ENCODE results near the gene CFAP45.
A peak's percentile ranks its signal among the peaks of the same experiment; 100 is the strongest.

GRCh38 chr1:159936273-159936904, 36.4 kb upstream of the CFAP45 start:
- TF ChIP-seq, protein P1, sequence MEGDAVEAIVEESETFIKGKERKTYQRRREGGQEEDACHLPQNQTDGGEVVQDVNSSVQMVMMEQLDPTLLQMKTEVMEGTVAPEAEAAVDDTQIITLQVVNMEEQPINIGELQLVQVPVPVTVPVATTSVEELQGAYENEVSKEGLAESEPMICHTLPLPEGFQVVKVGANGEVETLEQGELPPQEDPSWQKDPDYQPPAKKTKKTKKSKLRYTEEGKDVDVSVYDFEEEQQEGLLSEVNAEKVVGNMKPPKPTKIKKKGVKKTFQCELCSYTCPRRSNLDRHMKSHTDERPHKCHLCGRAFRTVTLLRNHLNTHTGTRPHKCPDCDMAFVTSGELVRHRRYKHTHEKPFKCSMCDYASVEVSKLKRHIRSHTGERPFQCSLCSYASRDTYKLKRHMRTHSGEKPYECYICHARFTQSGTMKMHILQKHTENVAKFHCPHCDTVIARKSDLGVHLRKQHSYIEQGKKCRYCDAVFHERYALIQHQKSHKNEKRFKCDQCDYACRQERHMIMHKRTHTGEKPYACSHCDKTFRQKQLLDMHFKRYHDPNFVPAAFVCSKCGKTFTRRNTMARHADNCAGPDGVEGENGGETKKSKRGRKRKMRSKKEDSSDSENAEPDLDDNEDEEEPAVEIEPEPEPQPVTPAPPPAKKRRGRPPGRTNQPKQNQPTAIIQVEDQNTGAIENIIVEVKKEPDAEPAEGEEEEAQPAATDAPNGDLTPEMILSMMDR (IDR thresholded peaks at IDR 0.05; ENCODE audit: low read depth, low read length, poor library complexity, severe bottlenecking) = peak; percentile 91
- TF ChIP-seq EZH2phosphoT487 (IDR thresholded peaks at IDR 0.05; ENCODE audit: borderline replicate concordance, low read length) = no peak

All from DOHH2 (cell line).